SIG-M5 (cell line): ENCODE results near the gene PSAP.

Source experiments
- DNase-seq: peaks from one replicate; lab custom pipeline; 2025; lab: John Stamatoyannopoulos, UW

Gene PSAP

DNA sequence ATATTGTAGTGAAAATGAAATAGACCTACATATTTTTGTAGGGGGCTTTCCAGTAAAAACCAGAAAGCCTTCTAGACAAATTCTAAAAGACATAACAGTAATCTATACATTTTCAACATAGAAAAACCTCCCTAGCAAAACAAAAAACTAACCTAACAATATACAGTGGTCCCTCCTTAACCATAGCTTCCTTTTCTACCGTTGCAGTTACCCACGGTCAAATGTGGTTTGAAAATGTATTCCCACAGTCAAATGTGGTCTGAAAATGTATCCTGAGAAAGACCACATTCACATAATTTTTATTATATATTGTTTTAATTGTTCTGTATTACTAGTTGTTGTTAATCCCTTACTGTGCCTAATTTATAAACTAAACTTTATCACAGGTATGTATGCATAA is 6.4 kb downstream of the PSAP start:
- no peak for DNase-seq

GRCh38 chr10:71844084-71844483 is 7.0 kb downstream of the PSAP start:
- DNase-seq = no peak

DNA sequence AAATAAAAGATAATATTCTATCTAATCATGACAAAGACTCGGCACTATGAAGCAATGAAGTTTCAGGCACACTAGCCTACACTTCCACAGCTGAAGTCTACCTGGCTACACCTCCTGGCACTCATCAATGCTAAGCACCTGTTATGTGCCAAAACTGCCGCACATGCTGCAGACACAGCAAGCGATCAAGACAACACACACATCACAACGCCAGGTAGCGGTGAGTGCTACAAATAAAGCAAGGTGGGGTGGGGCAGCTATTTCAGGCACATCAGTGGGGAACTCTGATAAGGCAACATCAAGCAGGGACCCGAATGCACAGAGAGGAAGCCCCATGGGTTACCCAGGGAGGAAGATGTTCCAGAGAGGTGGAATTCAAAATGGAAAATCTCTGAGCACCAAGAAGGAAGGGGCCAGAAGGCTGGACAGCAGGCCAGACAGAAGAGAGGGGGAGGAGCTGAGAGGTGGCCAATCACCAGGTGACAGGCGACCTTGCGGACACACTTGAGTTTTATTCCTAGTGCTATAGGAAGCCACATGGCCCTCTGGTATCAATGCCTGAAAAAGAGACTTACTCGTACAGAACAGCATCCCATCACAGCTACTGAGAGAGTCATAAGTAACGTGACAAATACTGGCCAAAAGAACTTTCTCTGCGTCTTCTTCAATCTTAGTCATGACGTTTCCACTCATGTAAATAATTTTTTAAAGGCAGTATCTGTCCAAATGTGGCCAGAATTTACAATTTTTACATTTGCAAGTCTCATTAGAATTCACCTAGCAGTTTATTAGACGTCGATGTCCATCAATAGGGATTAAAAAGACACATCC is 8.0 kb downstream of the PSAP start:
- DNase-seq = no peak

- no peak for DNase-seq
These were observed 8.6 kb downstream of the PSAP start for GRCh38 chr10:71842422-71842821.

- DNase-seq = no peak
These were observed 10.1 kb downstream of the PSAP start for GRCh38 chr10:71840958-71841335.

DNA sequence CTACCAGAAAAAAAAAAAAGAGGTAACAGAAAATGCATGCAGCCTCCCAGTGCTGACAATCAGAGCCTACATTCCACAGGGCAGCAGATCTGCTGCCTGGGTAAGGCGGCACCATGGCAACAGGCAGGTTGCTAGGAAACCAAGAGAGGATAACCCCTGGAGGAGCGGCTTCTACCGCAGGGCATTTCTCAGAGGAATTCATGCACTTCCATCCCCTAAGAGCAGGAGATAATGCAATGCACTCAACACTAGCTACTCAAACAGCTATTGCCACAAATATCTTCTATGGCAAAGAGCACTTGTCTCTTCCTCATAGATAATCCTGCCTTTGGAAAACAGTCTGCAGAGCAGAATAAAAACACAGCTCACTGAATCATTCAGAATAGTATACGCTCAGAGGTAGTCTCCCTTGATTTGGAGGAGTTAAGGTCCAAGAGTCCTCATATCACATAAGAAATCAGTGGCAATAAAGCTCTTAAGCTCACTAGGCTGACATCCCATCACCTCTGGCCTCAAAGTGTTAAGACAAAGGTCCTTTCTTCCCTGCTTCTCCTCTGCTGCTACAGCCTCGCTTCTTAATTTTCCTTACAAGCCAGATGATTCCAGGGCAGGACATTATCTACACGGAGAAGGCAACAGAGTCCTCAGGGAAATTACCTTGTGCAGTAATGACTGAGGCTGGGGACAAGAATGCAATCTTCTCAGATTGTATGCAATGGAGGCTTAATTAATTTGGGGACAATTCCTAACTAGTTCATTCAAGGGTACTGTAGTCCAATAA is 10.7 kb downstream of the PSAP start:
- no peak for DNase-seq

GRCh38 chr10:71838264-71839211 is 12.5 kb downstream of the PSAP start:
- no peak for DNase-seq

DNA sequence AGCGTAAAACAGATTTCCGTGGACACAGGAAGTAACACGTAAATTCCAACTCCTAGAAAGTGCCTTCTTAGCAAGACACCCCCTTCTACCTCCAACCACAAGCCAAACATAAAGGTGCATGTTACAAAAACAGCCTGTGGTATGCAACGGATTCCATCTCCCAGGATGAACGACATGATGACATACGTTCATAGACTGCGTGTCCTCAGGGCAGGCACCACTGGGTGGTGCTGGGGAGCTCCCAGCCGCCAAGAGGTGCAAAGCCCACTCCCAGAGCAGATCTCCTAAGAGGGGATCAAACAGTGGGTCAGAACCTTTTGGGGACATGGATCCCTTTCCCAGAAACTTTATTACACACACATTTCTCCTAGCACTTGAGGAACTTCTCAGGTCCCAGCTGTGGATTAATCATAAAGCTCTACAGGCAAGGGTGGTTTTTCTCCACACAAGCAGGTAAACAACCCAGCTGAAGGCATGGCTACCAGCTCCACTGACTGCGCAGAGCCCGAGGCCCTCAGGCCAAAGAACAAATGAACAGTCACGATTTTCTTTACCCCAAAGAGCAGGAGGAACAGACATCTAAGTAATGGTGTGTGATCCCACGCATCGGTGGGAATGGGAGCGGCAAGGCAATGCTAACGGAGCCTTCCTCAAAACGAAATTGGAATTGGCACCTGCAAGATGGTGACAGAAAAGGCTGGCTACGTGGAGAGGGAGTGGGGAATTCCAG is 13.8 kb downstream of the PSAP start:
- DNase-seq = no peak

- DNase-seq = no peak
These were observed 14.5 kb downstream of the PSAP start for GRCh38 chr10:71836596-71836974.

DNA sequence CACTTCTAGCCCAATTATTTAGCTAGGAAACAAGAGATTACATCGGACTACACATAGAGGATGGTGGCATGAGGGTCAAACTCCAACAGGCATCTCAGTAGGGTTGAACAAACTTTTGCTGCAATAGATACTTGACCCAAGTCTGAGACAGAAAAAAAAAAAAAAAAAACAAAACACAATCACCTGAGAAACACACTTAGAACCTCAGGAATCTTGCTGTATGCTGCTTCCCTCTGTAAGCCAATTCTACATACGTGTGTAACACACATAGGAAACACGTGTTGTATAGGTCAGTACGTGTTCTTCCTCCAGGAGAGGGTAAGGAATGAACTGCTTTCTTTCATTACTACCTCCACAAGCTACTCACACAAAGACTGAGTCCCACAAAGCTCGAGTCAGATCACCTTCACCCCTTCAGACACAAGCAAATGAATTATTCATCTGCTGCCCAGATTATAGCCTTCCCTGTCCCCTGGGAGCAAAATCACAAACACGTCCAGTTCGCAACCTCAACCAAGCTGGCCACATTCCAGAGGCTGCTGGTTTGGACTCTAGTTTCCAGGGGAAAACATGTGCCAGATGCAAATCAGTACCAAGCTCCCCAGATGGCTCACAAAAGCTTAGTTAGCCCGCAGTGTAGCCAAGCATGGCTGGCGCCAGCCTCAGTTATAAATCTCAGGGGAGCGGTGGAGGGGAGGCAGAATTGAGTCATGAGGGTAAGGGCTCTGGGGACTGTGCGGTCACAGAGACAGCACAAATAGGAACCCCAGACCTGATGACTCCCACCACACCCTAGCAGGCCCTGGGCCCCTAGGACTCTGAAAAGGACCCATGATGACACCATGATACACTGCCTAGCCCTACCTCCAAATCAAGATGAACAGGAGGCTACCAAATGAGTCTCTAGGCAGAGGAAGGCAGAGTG is 15.1 kb downstream of the PSAP start:
- DNase-seq = no peak

- no peak for DNase-seq
These were observed 16.7 kb downstream of the PSAP start for GRCh38 chr10:71834343-71834674.

DNA sequence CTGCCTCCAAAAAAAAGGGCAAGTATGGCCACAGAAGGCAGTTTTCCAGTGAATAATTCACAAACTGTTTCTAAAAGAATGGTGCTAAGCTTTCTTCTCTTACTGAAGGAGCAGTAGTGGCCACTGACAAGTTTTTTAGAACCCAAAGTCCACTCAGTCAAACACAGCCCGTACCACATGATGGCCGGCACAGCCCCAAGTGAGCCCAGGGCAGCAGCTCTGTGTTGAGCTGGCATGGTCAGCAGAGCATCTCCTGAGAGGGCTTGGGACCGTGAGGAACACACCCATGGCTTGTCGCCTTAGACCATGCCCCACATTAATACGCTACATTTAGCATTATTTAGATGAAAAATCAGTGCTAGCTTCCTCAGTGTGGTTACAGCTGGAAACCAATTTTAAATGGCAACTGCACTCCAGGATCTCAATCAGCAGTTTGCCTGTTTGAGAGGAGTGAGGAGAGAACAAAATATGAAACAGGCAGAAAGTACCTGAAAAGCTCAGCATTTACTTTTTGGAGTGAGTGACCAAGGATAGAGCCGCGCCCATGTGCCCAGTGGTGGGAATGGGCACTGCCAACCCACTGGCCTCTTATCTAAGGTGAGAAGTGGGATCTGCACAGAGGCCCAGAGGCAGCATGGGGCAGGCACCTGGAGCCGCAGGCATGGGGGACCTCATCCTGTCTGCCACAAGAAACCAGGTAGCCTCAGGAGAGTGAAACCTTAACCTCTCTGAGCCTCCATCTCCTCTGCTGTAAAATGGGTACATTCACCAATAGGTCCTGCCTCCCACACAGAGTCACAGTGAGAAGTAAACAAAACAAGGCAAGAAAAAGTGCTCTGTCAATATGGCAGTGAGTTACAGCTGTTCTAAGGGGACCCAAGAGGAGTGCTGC is 17.4 kb downstream of the PSAP start:
- DNase-seq = no peak

GRCh38 chr10:71832967-71833366 is 18.1 kb downstream of the PSAP start:
- DNase-seq = no peak

DNA sequence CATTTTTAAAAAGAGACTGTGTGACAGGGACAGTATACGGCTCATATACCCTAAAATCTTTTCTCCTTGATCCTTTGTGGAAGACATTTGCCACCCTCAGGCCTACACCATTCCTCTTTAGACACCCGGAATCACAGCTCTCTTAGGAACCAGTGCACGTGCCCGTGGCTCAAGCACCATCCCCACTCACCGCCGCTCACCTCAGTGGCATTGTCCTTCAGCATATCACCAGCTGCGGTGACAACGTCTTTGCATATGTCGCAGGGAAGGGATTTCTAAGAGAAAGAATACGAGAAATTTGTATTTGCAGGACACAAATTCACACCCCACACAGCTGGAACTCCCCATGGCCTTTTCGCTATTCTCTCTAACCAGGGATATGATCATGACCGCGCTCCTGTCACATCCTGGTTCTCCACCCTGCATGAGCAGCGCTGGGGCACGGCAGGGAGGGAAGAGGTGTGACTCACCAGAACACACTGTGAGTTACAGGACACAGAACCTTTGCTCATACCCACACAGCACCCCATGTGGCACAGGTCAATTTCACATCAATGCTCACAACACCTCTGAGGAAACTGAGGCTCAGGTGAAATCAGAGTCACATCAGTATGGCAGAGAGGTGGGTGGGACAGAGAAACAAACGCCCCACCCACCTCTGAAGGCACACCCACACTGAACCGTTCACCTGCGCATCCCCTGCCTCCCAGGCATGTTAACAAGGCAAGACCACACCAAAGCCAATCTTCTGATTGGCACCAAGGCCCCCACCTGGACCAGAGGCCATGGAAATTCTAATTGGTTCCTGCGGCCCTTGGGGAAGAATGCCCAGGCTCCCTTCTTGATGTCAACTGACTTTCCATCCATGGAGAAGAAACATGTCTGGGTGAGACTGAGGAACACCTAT is 19.2 kb downstream of the PSAP start:
- DNase-seq = no peak

GRCh38 chr10:71830726-71831125 is 20.3 kb downstream of the PSAP start:
- no peak for DNase-seq

DNA sequence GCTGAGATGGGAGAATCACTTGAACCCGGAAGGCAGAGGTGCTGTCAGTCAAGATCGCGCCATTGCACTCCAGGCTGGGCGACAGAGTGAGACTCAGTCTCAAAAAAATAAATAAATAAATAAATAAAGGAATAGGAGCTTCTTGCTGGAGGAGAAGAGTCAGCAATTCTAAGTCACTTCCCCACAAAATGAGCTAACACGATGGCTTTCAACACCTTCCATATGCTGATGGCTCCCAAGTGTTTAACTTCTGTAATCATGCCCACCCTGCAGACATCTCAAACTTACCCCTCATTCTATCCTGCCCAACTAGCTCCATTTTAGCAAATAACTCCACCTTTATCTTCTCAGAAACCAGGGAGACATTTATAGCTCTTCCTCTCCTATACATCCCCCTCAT is 21.2 kb downstream of the PSAP start:
- DNase-seq = no peak

GRCh38 chr10:71829171-71829570 is 21.9 kb downstream of the PSAP start:
- DNase-seq = peak; percentile 8

GRCh38 chr10:71828702-71829101 is 22.3 kb downstream of the PSAP start:
- DNase-seq = no peak

DNA sequence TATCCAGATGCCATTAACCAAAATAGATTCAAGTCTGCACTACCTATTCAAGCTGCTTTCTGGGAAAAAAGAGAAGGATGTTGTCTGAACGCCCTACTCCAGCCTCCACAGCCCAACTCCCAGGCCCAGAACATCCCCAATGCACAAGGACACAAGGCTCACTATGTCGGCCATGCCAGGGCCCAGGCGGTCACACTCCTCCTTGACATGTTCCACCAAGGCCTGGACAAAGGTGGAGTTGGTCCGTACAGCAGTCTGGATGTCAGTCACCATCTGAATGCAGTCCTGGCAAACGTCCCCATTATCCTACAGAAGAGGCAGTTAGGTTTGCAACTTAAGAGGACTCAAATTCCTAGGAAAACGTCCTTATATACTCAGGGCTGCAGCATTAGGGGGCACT is 23.2 kb downstream of the PSAP start:
- no peak for DNase-seq
